HG02840 (cell line): ENCODE measurements around the gene PPCS.
"Not testable (repeated sequence)": the region's sequence is repeated elsewhere in the genome, so short reads cannot be mapped to it uniquely, and the experiment has no call there.

Experiments
- ATAC-seq: cut with Tn5 transposase; IDR thresholded peaks from one replicate; pipeline ENCODE4 v1.9.1; 2021; ENCODE audit warnings: mild to moderate bottlenecking, moderate library complexity, moderate number of reproducible peaks; ENCODE audit not compliant: unreplicated experiment, low FRiP score

Gene PPCS

DNA sequence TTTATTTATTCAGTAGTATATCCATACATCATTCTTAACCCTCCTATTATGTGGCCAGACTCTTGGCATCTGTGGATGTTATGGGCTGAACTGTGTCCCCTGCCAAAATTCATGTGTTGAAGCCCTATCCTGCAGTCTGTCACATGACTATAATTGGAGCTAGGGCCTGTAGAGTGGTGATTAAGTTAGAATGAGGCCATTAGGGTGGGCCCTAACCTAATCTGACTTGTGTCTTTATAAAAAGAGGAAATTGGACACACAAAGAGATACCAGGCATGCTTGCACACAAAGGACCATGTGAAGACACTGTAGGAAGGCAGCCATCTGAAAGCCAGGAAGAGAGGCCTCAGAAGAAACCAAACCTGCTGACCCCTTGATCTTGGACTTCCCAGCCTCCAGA lies 7.1 kb upstream of the PPCS start:
- ATAC-seq = no peak

DNA sequence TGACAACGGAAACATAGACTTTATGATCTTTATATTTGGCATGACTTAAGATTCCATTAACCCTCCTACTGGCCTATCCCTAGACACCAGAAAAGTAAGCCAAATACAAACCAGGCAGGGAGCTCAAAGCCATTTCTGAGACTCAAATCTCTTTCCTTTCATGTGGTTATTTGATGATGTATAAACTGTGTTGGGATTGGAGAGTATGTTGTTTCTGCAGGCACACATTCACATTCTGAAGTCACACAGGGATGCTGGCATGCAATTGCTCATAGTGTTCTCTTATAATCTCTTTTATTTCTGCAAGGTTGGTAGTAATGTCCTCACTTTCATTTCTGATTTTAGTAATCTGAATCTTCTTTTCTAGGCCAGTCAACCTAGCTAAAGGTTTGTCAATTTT lies 6.3 kb upstream of the PPCS start:
- ATAC-seq = no peak

DNA sequence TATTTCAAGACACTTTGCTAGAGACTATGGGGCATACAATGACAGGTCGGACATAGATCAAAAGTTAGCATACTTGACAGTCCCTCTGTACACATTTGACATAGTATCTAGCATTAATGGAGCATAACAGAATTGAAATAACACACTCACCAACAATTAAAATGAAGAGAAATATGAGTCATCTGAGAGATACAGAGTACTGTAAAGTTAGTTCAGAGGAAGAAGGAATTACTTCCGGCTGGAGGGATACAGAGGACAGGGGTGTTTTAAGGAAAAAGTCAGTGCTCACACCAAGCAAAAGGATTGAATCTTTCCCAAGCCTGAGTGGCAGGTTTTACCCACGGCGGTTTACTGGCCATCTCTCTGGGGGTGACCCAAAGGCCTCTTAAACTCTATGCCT lies 3.0 kb upstream of the PPCS start:
- ATAC-seq = no peak

GRCh38 chr1:42454403-42454802 lies 1.9 kb upstream of the PPCS start:
- no peak for ATAC-seq

GRCh38 chr1:42456754-42457089 lies 379 bp downstream of the PPCS start:
- peak; percentile 47 for ATAC-seq

GRCh38 chr1:42461196-42461595 lies 4.9 kb downstream of the PPCS start:
- no peak for ATAC-seq

- ATAC-seq = peak; percentile 97
These were observed 6.8 kb downstream of the PPCS start, which contains the start of gene CCDC30 for GRCh38 chr1:42462828-42463763. Gene CCDC30, plus strand, starts transcription at chr1:42463286. Its CDS starts 17,266 bp downstream, at chr1:42480552.

DNA sequence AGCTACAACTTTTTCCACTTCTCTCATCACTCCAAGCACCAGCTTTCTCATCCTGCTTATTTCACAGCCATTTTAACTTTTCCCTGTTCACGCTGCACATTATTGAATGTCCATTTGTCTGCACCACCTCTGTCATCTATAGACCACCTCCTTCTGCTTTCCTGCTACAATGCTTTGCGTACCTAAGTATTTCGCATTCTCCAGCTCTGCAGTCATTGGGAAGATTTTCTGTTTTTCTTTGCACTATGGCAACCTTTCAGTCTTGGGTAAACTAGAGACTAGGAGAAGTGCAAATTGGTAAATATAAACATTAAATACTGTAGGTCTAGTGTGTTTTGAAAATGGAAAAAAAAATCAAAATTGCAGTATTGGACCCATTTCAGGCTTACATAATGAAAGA lies 7.6 kb downstream of the PPCS start:
- ATAC-seq = no peak

DNA sequence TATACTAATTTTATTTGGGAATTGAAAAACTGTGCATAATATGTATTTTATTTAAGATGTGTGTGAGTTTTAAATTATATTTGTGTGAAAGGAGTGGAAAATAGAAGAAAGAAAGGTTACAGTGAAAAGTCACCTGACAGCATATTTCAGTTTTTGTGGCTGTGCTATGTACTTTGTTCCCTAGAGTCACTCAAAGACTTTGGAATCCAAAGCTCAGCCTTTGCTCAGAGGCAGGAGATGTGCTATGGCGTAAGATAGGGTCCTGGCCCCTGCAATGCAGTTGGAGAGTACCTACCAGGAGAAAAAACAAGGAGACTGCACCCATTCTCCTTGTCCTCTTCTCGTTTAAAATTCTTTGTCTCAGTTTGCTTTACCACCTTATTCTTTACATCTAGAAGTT lies 9.7 kb downstream of the PPCS start:
- no peak for ATAC-seq

- no peak for ATAC-seq
These were observed 13.4 kb downstream of the PPCS start for GRCh38 chr1:42469727-42470126.

GRCh38 chr1:42476605-42477004 lies 20.3 kb downstream of the PPCS start:
- ATAC-seq = no peak

- not testable (repeated sequence) for ATAC-seq
These were observed 21.0 kb downstream of the PPCS start for GRCh38 chr1:42477354-42477753.

DNA sequence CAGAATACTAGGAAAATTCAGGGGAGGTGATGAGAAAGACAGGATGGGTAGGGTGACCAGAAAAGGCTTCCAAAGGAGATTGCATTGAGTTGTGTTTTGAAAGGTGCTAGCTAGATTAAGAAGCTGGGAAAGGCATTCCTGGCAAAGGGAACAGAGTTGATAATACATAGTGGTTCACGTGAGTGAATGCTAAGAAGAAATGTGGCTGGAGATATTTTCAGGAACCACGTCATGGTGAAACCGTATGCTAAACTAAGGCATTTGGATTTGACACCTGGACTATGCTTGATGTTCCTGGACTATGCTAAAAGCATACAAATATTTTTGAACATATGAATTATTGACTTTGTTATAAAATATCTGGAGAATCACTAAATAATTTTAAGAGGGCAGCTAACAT lies 21.4 kb downstream of the PPCS start:
- ATAC-seq = no peak

DNA sequence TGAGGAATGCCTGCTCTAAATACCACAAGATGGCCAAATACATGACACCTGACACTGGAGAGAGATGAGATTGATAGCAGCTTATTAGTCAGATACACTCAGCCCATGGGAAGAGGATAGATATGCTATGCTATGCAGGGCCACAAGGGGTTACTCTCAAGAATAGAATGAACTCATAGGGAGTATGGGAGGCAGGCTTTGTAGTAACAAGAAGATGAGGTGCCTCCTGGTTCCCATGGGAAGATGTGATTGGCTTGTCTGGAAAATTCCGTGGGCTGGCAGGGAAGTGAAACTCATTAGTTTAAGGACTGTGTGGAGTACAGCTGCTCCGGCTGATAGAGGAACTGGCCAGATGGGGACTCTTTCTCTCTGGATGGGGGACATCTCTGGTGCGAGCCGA lies 23.3 kb downstream of the PPCS start:
- no peak for ATAC-seq

GRCh38 chr1:42480921-42481320 lies 24.6 kb downstream of the PPCS start:
- no peak for ATAC-seq

GRCh38 chr1:42482635-42483153 lies 26.4 kb downstream of the PPCS start:
- ATAC-seq = no peak

GRCh38 chr1:42484382-42484781 lies 28.0 kb downstream of the PPCS start:
- ATAC-seq = no peak

DNA sequence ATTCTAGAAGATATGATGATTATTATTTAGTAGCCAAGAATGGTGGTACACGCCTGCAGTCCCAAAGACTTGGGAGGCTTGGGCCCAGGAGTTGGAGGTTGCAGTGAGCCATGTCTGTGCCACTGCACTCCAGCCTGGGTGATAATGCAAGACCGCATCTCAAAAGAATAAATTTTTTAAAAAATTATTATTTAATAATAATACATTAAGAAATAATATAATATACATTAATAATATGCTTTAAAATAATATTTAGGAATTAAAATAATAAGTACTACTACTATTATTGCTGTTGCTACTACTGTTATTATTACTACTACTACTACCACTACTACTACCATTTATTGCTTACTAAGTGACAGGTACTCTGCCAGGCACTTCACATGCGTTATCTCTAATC lies 33.9 kb downstream of the PPCS start:
- no peak for ATAC-seq

DNA sequence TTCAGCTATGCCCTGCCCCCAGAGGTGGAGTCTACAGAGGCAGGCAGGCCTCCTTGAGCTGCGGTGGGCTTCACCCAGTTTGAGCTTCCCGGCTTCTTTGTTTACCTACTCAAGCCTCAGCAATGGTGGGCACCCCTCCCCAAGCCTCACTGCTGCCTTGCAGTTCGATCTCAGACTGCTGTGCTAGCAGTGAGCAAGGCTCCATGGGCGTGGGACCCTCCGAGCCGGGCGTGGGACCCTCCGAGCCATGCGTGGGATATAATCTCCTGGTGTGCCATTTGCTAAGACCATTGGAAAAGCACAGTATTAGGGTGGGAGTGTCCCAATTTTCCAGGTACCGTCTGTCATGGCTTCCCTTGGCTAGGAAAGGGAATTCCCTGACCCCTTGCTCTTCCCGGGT lies 45.7 kb downstream of the PPCS start:
- not testable (repeated sequence) for ATAC-seq

- ATAC-seq = no peak
These were observed 48.3 kb downstream of the PPCS start for GRCh38 chr1:42504535-42505128.

DNA sequence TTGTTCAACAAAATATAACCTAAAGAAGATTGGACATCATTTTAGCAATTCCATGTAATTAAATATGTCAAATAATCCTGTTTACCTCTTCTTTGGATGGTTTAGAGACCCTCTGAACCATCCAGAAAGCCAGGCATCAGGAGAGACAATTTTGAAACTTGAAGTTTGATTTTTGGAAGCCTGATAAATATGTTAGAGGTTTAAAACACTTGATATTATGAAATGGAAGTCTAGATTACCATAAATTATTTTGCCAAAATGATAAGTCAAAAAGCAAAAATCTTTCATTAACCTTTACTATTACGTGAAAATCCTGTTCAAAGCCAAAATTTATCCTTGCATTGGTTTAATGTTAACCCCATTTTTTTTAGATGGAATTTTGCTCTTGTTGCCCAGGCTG lies 50.2 kb downstream of the PPCS start:
- ATAC-seq = no peak
